HFF-Myc (cell line): Measurements from ENCODE around the gene CUTA.
A peak's percentile ranks its signal among the peaks of the same experiment; 100 is the strongest.
"Not testable (repeated sequence)": the region's sequence is repeated elsewhere in the genome, so short reads cannot be mapped to it uniquely, and the experiment has no call there.

Experiments
- DNase-seq: peaks from one replicate; pipeline ENCODE4 v3.0.0-alpha.2; 2011; ENCODE audit warnings: low read depth; ENCODE audit errors: extremely low read depth
- H3K4me3 ChIP-seq: replicated peaks from 2 replicates; pipeline ENCODE4 v1.5.1; 2011; ENCODE audit warnings: low read depth, mild to moderate bottlenecking, control low read depth, low read length
- CTCF ChIP-seq: IDR thresholded peaks from 2 replicates; pipeline ENCODE4 v1.5.1; 2012; ENCODE audit warnings: mild to moderate bottlenecking, low read depth, low read length, control low read depth; ENCODE audit errors: missing control alignments

The CUTA gene

GRCh38 chr6:33405386-33405940 lies 12.4 kb downstream of the CUTA start:
- TF ChIP-seq CTCF: no peak
- H3K4me3 ChIP-seq: no peak overlapping the region
- no peak for DNase-seq

GRCh38 chr6:33404884-33405283 lies 13.0 kb downstream of the CUTA start:
- TF ChIP-seq CTCF: no peak
- DNase-seq: no peak

GRCh38 chr6:33399881-33400280 lies 18.0 kb downstream of the CUTA start:
- DNase-seq, H3K4me3 ChIP-seq: not testable (repeated sequence)

More at GRCh38 chr6:33404884-33405283, 13.0 kb downstream of the CUTA start:
- H3K4me3 ChIP-seq: no peak overlapping the region

- not testable (repeated sequence) for DNase-seq, H3K4me3 ChIP-seq
Observed at GRCh38 chr6:33398601-33399000, 19.3 kb downstream of the CUTA start.

- no peak overlapping the region for H3K4me3 ChIP-seq
- TF ChIP-seq CTCF: no peak
- DNase-seq: no peak
Observed at GRCh38 chr6:33397541-33397940, 20.4 kb downstream of the CUTA start.

GRCh38 chr6:33392979-33393378 lies 24.9 kb downstream of the CUTA start:
- TF ChIP-seq CTCF: no peak
- peak overlapping the region; percentile 94 for H3K4me3 ChIP-seq
- no peak for DNase-seq

- H3K4me3 ChIP-seq: peak overlapping the region; percentile 94
- no peak for DNase-seq
- no peak for TF ChIP-seq CTCF
Observed at GRCh38 chr6:33392595-33392948, 25.3 kb downstream of the CUTA start.

- DNase-seq: no peak
- TF ChIP-seq CTCF: no peak
- H3K4me3 ChIP-seq: peak overlapping the region; percentile 94
Observed at GRCh38 chr6:33391922-33392594, 25.8 kb downstream of the CUTA start.
